BE2C (cell line): ENCODE results near the gene PLD5.
"Not testable (repeated sequence)": the region's sequence is repeated elsewhere in the genome, so short reads cannot be mapped to it uniquely, and the experiment has no call there.

Source experiments
- DNase-seq: peaks from one replicate; pipeline ENCODE4 v3.0.0-alpha.2; 2020
- H3K27me3 ChIP-seq: fragments of 250-450 bp; sonication (Bioruptor Pico); 2 replicates; pipeline ENCODE4 v1.5.1; 2020; ENCODE audit warnings: mild to moderate bottlenecking
- H3K36me3 ChIP-seq: fragments of 250-450 bp; sonication (Bioruptor Pico); 2 replicates; pipeline ENCODE4 v1.5.1; 2020; ENCODE audit warnings: mild to moderate bottlenecking
- H3K4me1 ChIP-seq: fragments of 250-450 bp; sonication (Bioruptor Pico); 2 replicates; pipeline ENCODE4 v1.5.1; 2020
- H3K4me3 ChIP-seq: 2 replicates; pipeline ENCODE4 v1.5.1; 2011; ENCODE audit warnings: low read depth, low read length
- H3K9me3 ChIP-seq: fragments of 250-450 bp; sonication (Bioruptor Pico); 2 replicates; pipeline ENCODE4 v1.5.1; 2020
- CTCF ChIP-seq: IDR thresholded peaks from 2 replicates; pipeline ENCODE4 v1.5.1; 2012; ENCODE audit warnings: mild to moderate bottlenecking, low read depth, low read length

PLD5 gene

DNA sequence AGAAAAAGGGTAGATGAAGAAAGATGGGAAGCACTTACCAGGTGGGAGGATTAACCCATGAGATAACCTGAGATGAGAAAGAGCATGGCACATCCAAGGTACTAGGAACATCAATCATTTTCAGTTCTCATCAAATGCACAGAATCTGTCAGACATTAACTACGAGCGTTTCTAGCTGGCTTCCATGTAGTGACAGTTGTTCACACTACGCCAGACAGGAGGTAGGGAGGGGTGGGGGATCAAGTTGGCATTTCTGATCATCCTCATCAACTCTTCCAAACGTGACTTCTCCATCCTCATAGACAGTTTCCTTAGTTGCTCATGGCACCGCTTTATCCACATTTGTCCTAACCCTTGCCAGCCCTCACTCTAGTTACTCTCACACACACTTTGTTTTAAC is 120.2 kb downstream of the PLD5 start:
- H3K4me3 ChIP-seq: no peak overlapping the region
- no peak for TF ChIP-seq CTCF

GRCh38 chr1:242402956-242403355 is 121.5 kb downstream of the PLD5 start:
- no peak for TF ChIP-seq CTCF
- Histone ChIP-seq H3K36me3 (no peaks in the 10 kb centered on the region), H3K9me3 (no peaks in the 10 kb centered on the region; the same call in 1 of the 2 replicates), H3K4me3 (no peak overlapping the region), H3K4me1 (peaks cover 9% of the 10 kb centered on the region), H3K27me3 (no peaks in the 10 kb centered on the region)
- no peak for DNase-seq

More for the DNA sequence above, 120.2 kb downstream of the PLD5 start:
- H3K36me3 ChIP-seq: no peaks in the 10 kb centered on the region
- no peak for DNase-seq
- no peaks in the 10 kb centered on the region for H3K27me3 ChIP-seq
- H3K9me3 ChIP-seq: no peaks in the 10 kb centered on the region; the same call in 1 of the 2 replicates
- peaks cover 9% of the 10 kb centered on the region for H3K4me1 ChIP-seq

DNA sequence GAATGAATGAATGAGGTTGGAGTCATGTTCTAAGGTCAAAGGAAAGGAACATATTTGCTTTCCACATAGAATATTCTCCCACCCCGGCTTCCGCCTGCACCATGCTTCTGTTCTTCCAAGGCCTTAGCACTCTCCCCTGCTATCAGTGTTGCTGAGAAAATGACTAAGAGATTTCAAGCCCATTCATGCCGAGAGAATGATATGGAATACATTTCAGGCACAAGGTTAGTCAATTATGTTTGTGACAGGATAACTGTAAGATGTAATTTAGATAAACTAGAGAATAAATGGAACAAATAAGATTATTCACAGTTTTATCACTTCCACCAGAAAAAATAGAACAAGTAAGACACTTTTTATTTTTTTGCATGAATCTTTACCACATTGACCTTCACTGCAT is 122.6 kb downstream of the PLD5 start:
- Histone ChIP-seq H3K4me1 (peaks cover 9% of the 10 kb centered on the region), H3K9me3 (no peaks in the 10 kb centered on the region), H3K27me3 (no peaks in the 10 kb centered on the region), H3K4me3 (no peak overlapping the region), H3K36me3 (no peaks in the 10 kb centered on the region)
- TF ChIP-seq CTCF: no peak
- no peak for DNase-seq

DNA sequence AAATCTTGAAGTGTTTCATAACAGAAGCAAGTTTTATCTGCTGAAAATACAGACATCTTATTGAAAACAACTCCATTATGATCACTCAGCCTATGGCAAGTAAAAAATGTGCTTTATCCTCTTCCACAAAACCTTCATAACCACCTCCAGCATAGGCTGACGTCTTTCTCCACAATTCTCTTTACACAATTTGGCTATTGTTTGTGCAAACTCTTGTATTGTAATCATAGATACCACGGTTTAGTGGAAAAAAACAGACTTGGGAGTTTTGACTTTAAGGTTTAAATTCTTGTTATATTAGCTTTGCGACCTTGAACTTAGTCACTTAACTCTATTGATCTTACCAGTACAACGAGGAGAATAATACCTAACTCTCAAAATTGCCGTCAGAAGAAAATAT is 126.1 kb downstream of the PLD5 start:
- Histone ChIP-seq H3K9me3 (no peaks in the 10 kb centered on the region), H3K36me3 (no peaks in the 10 kb centered on the region), H3K4me3 (no peak overlapping the region), H3K4me1 (peaks cover 9% of the 10 kb centered on the region), H3K27me3 (no peaks in the 10 kb centered on the region)
- TF ChIP-seq CTCF: no peak
- DNase-seq: no peak

- H3K4me1 ChIP-seq: no peaks in the 10 kb centered on the region
- DNase-seq: no peak
- no peaks in the 10 kb centered on the region for H3K27me3 ChIP-seq
- H3K36me3 ChIP-seq: no peaks in the 10 kb centered on the region
- TF ChIP-seq CTCF: no peak
- H3K9me3 ChIP-seq: no peaks in the 10 kb centered on the region
- no peak overlapping the region for H3K4me3 ChIP-seq
Observed at GRCh38 chr1:242391896-242392295, 132.6 kb downstream of the PLD5 start.

DNA sequence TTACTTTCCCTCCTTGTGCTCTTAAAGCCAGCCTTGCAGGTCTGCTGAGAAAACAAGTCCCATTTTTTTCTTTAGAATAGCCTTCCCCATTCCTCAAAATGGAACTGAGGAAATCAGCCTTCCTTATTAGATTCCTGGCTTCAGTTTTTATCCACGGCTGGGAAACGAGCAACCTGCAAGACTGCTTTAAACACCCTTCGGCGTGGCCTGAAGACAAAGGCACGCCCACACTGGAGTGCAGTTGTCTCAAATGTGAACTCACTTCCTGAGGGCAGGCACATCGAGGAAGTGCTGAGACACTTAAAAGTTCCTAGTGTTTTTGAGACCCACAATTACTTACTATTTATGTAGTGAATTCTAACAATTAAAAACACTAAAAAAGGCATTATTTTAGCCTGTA is 148.4 kb downstream of the PLD5 start:
- not testable (repeated sequence) for H3K4me1 ChIP-seq, H3K4me3 ChIP-seq, H3K27me3 ChIP-seq, H3K36me3 ChIP-seq, DNase-seq, H3K9me3 ChIP-seq

DNA sequence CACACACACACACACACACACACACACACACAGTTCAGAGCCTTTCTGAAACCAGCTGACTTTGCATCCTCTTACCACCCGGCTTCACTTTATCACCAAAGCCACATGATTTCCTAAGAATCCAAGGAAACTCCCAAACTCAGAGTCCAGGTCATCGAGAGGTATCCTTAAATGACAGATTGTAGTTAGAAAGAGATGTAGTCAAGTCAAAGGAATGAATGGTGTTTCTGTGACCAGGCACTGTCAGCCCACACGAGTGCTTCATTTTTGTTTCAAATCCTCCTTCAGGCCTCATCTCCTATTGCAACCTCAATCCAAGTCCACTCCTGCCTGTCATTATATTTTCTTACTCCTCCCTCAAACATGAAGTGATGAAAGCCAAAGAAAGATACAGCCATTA is 174.1 kb downstream of the PLD5 start:
- not testable (repeated sequence) for H3K4me1 ChIP-seq, H3K36me3 ChIP-seq, DNase-seq, H3K4me3 ChIP-seq, H3K27me3 ChIP-seq, H3K9me3 ChIP-seq
